ENCODE results near the gene WDFY2.

The WDFY2 gene

GRCh38 chr13:51601601-51602565, 17.6 kb downstream of the WDFY2 start:
- no peak for DNase-seq

- DNase-seq = no peak
Observed at GRCh38 chr13:51603716-51604115, 19.5 kb downstream of the WDFY2 start.

DNA sequence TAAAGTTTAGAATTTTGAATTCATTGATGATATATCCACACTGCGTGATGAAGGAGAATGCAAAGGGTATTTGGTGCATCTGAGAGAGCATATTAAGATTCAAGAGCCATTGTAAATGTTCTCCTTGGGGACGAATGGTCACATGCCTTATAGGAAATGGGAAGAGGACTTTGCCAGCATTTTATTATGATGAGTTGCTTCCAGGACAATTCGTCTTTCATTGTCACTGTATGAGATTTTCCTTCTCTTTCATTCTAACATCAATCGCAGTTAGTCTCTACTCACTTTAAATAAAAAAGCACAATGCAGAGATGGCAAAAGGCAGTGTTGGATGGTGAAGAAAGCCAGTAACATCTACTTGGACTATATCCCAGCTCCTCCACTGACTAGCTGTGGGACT, 21.4 kb downstream of the WDFY2 start:
- DNase-seq = no peak

- DNase-seq = no peak
Observed at GRCh38 chr13:51607165-51607564, 22.9 kb downstream of the WDFY2 start.

- DNase-seq = no peak
Observed at GRCh38 chr13:51608857-51609406, 24.7 kb downstream of the WDFY2 start.

DNA sequence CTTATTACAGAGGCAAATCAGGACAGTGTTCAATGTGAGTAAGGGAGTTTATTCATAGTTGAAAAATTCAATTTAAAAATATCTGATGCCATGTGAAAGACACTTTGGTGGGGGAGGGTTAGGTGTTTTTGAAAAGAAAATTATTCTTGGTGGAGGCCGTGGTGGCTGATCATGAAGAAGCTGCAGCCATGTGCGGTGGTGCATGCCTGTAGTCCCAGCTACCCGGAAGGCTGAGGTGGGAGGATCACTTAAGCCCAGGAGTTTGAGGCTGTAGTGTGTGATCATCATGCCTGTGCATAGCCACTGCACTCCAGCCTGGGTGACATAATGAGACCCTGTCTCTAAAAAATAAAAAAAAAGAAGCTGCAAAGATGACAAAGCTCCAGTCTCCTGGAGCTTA, 28.6 kb downstream of the WDFY2 start:
- DNase-seq = no peak

GRCh38 chr13:51613535-51613934, 29.3 kb downstream of the WDFY2 start:
- no peak for DNase-seq

- DNase-seq = peak in 8 of 14 donors; percentile 20 to 79 (median 51)
Observed at GRCh38 chr13:51614350-51614786, 30.1 kb downstream of the WDFY2 start.

GRCh38 chr13:51618626-51619025, 34.4 kb downstream of the WDFY2 start:
- peak in 8 of 14 donors; percentile 30 to 61 (median 52) for DNase-seq

DNA sequence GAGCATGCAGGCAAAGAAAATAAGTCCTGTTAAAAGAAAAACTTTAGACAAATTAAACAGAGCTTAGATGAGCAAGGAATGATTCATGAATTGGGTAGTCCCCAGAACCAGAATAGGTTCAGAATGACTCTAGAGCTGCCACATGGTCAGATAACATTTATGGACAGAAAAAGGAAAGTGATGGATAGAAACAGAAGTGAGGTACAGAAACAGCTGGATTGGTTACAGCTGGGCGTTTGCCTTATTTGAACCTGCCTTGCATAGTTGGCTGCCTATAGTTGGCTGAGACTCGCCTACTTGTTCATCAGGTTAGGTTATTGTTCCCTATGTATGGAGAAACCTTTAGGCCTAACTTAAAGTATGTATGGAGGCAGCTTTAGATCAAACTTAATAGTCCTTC, 35.4 kb downstream of the WDFY2 start:
- DNase-seq = no peak

DNA sequence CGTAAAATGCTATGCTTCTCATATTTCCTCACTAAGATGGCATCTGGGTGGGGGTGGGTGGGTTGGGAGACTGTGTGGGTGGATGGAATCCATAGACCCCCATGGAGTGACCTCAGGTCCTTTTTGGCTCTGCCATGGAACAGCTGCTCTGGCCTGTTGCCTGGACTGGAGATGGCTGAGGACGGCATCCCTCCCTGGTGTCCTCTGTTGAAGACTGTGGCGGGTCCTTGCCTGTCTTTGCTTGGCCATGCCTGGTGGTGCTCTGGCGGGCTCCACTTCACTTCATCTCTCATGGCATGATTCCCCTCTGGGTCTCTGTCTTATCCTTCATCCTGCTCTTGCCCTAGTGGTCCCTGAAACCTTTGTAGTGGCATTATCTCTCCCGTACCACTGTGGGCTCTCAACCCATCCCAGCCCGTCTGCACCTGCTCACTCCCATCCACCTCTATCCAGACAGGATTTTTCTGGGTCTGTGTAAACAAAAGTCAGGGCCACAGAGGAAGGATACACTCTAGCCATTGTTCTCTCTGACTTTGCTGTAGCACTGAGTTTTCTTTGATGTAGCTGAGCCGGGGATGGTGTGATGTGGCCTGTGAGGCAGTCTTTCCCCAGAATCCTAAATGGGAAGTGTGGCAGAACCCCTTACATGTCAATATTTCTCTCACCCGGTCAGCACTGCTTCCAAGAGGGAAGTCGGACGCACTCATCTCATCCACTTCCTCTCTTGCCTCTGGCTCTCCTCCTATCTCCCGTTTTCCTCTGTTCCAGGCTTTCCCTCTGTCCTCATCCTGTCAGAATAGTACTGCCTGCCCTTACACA, 36.1 kb downstream of the WDFY2 start:
- peak in 4 of 14 donors; percentile 13 to 54 (median 40) for DNase-seq

DNA sequence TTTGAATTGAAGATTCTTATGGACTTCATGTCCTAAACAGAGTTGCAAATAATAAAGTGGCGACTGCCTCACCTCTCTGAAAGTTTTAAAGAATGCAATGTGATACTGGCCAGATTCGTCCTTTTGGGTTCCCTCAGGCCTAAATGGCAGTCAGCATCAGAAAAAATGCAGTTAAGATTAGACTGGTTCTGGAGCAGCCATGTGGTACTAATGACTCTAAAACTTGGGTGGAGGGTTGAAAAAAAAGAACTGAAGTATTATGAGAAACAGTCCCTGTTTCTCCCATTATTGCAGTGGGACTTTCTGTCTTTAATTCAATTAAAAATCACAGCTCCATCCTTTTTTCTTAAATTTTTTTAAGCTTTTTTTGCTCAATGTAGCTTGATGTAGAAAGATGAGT, 37.3 kb downstream of the WDFY2 start:
- DNase-seq = no peak

GRCh38 chr13:51623473-51623872, 39.2 kb downstream of the WDFY2 start:
- no peak for DNase-seq

DNA sequence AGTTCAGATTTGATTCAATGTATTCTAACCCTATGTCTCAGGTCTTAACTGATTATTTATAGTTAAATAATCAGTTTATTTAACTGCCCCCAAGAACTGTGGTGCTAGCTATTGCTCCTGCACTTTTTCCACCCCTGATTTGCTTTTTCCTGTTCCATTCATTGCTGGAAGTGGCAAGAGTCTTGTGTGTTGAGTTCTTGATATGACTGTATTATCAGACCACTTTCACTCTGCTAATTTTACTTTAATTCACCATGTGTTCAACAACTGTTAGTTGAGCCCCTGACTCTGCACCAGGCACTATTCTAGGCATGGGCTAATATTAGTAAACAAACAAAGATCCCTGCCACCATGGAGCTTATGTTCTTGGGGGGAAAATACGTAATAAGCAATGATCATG, 39.9 kb downstream of the WDFY2 start:
- DNase-seq = no peak

DNA sequence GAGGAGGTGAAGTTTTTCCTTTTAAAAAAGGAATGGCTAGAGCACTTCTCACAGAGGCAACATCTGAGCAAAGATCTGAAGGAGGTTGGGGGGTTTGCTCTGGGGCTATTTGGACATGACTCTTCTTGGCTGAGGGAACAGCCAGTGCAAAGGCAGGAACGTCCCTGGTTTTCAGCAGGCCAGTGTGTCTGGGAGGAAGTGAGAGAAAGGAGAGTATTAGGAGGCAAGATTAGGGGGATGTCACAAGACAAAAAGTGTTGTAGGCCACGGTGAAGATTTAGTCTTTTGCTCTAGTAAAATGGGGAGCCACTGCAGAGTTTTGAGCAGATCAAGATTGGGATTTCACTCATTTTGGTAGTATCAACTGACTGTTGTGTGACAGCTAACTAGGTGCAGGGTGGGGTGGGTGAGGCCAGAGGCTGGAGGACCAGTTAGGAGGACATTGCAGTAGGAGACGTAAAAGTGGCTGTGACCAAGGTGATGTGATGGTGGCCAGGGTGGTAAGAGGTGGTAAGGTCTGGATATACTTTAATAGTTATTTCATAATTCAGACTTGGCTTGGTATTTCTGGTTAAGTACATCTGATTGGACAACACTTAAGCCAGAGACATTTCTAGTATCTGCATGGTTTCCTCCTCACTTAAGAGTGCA, 40.6 kb downstream of the WDFY2 start:
- DNase-seq = peak in 1 of 14 donors; percentile 39

DNA sequence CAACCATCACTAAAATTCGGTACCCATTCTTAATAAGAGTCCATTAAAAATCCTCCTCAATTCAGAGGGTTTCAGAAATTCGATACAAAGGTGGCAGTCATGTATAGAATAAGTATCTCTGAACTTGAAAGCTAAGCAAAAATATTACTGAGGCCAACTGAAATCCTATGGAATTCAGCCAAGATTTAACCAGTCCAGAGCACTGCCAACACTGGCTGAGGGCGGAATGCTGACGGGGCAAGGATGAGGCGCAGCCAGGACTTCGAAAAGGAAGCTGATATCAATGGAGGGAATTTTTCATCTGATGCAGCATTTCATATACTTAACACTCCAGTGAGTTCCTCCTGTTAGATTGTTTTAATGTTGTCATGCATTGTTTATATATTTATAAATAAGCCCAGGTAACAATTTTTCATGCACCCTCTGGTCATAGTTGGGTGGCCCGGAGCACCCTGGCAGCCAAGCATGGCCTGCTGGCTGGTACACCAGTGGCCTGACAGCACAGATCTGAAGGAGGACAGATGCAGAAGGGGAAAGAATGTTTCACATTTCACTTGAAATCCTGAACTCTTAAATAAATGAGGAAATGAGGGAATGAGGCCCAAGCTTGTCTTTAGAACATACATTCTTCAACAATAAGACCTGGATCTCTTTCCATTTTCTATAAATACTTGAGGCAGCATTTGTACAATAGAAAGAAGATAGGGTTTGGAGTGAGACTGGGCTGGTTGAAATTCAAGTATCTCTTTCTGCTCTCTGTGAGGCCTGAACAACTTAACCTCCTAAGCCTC, 41.5 kb downstream of the WDFY2 start:
- DNase-seq = peak in 3 of 14 donors; percentile 19 to 34 (median 28)

DNA sequence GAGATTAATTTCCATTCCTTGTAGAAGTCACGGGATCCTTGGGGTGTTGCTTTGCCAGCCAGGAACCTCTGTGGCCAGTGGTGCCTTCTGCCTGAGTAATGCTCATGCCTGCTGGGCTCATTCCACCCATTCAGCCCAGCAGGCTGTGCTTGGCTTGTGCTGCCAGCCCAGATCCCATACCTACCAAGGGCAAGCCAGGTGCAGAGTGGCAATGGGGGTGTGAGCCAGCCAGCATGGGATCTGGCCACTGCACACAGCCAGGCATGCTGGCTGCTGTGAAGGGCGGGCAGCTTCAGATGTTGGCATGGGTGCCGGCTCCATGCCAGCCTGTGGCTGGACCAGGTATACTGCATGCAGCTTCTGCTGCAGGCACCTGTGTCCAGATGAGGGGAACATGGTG, 42.5 kb downstream of the WDFY2 start:
- DNase-seq = peak in 1 of 14 donors; percentile 22

GRCh38 chr13:51628059-51628852, 44.0 kb downstream of the WDFY2 start:
- DNase-seq = peak in 2 of 14 donors; percentile 16 to 24

DNA sequence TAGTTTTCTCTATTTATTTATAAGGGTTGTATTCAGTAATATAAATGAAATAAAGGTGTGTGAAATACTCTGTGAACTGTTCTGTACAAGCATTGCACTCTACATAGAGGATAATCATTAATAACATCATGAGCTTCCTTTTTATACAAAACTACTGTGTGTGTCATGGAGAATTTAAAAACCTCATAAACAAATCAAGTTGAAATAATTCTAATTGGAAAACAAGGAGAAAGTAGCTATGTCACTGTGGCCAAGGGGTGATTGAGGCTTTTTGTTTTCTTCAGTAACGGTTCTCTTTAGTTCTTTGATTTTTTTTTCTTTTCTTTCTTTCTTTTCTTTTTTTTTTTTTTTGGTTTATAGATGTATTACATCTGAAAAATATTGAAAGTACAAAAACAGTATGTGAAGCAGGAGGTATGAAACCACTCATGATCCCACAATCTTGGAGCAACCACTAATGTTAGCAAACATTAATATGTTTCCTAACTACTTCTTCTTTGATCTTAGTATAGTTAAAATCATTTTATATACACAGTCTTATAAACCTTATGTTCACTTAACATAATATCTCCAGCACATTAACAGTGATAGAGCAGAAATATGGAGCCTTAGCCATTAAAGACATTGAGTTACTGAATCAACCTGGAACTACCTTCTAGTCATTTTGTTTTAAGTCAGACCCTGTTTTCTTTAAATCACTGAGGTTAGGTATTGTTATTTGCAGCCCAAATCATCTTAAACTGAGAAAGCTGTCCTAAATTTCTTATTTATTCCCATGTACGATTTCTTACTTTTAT, 45.4 kb downstream of the WDFY2 start:
- no peak for DNase-seq

DNA sequence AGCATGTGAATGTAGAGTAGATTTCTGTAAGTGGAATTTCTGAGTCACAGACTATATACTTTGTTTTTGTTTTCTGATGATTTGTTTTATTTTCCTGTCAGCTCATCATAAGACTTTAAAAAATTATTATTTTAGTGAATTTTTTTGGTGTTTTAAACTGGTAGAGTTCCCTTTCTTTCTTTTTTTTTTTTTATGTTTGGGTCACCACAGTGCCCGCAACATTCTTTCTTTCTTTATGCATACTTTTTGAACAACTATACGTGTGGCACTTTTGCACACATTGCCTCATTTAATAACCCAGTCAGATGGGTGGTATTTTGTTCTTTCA, 46.0 kb downstream of the WDFY2 start:
- no peak for DNase-seq
